GM21529 (cell line): ENCODE results near the gene GP1BB.

ENCODE experiments used
- ATAC-seq: cut with Tn5 transposase; IDR thresholded peaks from one replicate; pipeline ENCODE4 v1.9.1; 2021; ENCODE audit not compliant: unreplicated experiment

The GP1BB gene

DNA sequence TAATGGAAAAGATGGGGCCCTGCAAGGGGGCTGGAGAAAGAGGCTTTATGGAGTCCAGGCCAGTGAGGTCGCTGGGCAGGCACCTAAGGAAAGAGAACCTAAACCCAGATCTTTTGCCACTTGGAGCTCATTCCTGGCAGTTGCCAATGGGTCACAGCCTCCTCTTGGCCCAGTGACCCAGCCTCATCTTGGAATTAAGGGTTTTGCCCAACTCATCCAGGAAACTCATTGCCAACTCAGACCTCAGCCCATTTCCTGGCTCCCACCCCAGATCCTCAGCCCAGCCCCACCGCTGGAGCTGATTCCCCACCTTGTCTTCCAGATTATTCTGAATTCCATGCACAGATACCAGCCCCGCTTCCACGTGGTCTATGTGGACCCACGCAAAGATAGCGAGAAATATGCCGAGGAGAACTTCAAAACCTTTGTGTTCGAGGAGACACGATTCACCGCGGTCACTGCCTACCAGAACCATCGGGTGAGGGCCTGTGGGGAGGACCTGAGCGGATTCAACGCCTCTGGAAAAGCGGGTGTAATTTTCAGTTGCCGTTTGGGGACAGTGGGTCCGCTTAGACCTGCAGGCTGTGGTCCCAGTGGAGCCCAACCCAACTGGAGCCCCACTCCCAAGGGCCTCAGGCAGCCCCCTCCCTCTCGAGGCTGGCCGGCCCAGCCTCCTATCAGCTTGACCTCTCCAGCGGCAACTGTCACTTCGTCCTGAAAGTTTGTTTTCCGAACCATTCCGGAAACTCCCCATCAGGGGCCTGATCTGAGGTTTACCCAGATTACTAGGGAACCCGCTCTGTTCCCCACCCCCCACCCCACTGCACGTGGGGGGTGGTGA lies 41.5 kb downstream of the GP1BB start:
- ATAC-seq = no peak

DNA sequence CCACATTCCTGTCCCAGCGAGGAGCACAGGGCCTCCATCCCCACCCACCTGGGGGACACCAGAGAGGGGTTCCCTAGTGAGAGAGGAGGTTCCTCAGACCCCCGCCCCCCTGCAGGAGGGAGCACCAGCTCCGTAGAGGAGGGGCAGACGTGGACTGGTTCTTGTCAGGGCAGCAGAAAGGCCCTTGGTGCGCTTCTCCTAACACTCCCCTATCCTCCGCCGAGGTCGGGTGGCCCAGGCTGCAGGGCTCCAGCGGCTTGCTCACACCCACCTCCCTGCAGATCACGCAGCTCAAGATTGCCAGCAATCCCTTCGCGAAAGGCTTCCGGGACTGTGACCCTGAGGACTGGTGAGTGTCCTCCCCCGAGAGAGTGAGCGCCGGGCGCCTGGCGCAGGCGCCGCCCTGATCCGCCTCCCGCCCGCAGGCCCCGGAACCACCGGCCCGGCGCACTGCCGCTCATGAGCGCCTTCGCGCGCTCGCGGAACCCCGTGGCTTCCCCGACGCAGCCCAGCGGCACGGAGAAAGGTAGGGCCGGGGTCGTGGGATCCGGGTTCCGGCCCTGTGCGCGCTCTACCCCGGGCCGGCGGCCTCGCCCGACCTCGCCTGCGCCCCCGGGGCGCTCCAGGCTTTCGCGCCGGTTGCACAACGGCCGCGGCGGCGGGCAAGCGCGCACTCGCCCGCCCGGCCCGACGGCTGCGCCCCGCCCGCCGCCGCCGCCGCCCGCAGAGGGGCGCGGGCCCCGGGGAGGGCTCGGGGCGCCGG lies 42.3 kb downstream of the GP1BB start:
- ATAC-seq = no peak

DNA sequence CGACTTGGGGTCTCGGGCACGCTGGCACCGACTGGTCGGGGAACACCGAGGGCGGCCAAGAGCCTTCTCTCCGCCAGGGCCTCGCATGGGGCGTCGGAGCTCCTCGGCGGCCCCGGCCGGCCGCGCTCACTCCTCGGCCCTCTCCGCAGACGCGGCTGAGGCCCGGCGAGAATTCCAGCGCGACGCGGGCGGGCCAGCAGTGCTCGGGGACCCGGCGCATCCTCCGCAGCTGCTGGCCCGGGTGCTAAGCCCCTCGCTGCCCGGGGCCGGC lies 42.8 kb downstream of the GP1BB start:
- no peak for ATAC-seq

- no peak for ATAC-seq
Observed at GRCh38 chr22:19766511-19767426, 43.4 kb downstream of the GP1BB start.

DNA sequence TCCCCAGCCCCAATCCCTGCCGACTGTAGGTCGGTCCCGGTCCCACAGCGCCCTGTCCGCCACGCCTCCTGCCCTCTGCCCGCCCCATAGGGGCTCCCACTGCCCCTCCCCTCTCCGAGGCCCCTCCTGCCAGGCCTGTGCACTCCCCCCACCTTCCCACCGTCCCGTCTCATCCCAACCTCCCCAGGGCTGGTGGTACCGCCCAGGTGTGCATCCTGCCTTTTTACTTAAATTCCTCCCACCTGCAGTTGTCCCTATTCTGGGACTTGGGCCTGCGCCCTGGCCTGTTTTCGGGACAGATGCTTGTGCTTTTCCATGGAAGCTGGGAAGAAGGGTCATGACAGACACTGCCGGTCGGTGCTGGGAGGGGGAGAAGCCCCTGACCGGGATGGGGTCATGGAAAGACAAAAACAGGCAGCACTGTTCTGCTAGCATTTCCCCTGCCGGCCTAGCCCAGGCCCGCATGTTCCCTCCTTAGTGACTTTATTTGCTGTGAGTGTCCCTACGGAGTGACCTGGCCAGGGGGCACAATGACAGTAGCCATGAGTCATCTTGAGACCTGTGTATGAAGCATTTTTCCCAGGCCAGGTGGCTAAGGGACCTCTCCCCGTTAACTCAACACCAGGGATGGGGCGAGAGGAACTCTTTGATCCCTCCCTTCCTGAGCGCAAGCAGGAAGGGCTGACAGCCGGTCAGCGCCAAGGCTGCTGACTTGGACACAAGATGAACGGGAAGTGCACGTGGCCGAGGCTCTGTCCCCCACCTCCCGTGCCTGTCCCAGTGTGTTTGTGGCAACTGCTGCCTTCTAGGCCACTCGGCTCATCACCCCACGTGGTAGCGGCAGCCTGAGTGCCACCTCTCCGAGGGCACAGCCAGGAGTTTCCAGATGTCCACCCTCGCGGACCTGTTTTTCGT lies 44.3 kb downstream of the GP1BB start:
- no peak for ATAC-seq

DNA sequence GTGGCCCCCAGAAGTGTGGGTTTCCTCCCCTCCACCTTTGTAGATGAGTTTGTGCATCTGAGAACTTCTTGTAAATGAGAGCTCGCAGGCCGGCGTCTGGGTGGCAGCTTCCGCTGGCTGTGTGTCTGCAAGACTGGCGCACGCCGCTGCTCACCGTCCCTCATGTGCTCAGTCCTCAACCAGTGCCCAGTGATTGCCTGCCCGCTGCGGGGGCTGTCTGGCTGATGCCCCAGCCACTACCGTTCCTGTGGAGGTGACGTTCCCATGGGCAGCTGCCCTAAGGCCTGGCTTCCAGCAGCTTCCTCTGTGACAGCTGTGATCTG lies 46.0 kb downstream of the GP1BB start:
- ATAC-seq = no peak

DNA sequence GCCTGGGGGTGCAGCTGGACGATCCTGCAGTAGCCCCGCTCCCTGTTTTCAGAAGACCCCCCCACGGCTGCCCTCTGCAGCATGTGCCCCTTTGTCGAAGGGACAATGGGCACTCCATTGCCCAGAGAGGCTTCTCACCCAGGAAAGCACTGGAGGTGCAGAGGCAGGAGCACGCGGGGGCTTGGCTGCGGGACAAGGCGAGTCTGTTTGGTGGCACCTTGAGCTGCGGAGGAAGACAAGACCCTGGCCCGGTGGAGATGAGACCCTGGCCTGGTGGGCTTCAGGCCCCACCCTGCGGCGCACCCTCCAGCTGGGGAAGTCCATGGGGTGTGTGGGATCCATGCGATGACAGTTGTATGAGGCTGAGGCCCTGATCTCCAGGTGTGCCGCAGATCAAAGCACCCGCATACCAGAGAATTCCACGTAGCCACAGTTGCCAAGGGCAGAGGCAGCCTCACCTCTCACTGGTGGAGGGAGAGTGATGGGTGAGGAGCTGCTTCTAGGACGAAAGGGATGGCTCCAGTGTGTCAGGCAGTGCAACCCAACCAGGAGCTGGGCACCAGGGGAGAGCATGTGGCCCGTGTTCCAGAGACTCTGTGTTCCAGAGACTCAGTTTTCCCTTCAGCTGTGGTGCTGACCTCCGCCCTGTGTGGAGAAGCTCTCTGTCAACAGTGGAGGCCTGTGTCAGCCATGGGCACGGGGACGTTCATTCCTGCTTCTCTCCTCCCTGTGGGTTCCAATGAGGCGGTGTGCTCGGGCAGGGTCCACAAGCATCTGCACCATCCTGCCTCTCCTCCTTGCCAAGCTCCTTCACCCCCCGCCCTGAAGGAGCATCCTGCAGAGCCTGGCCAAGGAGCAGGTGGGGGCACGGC lies 47.2 kb downstream of the GP1BB start:
- no peak for ATAC-seq

DNA sequence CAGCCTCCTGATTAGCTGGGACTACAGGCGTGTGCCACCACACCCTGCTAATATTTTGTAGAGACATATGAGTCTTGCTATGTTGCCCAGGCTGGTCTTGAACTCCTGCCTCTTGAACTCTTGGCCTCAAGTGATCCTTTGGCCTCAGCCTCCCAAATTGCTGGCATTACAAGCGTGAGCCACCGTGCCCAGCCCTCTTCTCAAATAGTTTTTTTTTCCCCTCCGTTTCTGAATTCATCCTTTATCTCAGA lies 49.0 kb downstream of the GP1BB start:
- ATAC-seq = no peak

DNA sequence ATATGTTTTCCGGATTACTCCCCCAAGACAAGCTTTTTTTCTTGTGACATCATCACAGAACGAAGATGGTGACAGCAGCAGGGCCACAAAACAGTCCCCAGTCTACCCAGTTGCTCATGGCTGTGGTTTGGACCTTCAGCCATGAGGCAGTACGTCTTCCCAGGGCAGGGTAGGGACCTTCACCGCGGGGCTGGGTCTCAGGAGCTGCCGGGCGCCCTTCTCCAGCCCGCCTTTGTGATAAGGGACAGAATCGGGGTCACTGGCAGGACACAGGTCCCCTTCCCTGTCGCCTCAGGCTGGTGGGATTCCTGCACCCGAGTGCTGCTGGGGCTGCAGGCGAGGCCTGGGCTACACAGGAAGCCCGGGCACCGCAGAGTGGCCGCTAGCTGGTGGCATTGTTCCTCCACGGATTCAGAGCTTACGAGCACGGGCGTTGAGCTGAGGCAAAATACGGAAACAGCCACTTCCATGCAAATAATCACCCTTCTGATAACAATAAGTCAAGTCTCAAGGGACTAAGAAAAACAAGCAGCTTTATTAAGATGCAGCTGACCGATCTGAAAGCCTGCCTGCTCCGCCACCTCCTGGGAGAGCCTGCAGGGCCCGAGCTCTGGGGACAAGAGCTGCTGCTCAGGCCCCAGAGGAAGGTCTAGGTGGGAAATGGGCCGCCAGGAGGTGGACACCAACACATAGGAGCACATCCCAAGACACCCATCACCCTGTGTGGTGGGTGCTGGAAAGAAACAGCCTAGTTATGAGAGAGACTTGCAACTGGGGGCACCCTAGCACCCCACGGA lies 49.5 kb downstream of the GP1BB start:
- ATAC-seq = peak; percentile 78

DNA sequence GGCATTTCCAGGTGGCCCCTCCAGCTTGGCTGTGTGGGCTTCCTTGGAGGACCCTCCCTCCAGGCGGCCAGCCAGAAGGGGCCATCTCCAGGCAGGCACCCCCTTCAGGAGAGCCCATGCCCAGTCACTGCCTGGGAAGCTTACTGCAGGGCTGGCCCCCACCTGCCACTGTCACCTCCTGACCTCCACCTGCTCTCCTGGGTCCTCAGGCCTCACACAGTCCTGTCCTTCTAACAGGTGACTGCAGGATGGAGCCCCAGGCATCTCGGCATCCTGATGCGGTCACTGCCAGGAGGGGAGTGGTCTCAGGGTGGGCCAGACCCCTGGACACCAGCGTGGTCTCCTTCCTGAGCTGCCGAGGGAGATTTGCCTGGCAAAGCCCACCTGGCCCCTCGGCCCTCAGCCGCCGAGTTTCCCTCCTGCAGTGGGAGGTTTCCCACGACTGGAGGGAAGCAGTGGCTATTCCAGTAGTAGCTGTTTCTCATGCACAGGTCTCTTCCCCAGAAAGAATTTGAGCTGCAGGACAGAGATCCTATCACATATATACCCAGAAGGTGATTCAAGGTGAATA lies 50.2 kb downstream of the GP1BB start:
- no peak for ATAC-seq
